ENCODE measurements around the gene STMN3.

The STMN3 gene

DNA sequence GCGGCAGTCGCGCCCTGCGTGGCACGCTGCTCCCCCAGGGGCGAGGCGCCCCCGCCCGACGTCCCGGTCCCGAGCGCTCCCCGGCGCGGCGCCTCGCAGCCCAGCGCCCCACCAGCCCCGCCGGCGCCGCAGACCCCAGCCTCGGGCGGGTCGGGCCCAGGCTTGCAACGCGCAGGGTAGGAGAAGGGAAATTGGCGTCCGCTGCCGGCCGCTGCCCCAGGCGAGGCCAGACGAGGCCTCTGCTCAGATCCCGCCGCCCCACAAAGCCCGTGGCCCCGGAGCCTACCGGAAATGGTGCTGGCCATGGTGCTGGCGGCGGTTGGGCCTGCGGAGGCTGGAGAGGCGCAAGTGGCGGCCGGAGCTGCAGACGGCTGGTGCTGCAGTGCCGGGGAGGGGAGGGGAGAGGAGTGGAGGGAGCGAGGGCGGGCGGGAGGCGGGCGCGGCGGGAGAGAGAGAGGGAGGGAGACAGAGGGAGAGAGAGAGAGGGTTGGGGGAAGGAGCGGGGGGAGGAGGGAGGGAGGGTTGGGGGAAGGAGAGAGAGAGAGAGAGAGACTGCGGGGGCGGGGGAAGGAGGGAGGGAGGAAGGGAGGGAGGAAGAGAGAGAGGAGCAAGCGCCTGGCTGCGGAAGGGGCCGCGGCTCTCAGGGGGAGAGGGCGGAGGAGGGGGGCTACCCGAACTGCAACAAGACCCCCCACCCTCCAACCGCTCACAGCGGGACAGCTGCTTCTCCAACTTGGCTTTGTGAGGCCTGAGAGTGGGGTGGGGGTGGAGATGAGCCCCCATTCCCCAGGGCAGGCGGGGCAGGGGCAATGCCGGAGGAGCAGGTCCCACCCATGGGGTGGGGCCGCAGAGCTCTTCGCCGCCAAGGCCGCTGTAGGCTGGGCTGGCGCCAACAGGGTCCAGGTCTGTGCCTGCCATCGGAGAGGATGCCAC lies at the start of gene STMN3:
Gene STMN3 (minus strand): TSS at position 384 of the 933 bp plus-strand sequence. CDS start 79 bp downstream, at position 305.
- in situ Hi-C loops (cut with MboI; ENCODE audit: low sequenced_read_pairs) = no loop called here

DNA sequence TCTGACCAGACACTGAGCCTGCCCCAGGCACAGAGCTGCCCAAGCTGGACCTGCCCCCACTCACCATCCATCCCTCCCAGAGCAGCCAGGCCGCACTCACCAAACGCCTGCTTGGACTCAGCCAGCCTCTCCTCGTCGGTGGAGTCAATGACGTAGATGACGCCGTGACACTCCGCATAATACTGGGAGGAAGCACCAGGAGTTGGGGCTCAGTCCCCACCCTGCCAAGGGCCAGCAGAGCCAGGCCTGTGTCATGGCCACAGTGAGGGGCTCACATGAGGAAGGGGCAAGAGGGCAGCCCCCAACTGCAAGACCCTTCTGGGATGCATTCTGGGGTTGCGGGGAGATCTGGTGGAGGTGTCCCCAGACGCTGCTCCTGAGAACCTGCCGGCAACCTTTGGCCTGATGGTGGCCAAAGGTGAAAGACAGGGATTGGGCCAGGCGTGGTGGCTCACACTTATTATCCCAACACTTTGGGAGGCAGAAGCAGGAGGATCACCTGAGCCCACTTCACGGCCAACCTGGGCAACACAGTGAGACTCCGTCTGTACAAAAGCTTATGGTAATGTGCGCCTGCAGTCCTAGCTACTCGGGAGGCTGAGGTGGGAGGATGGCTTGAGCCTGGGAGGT lies 48.9 kb upstream of the STMN3 start:
- in situ Hi-C loops (cut with MboI; ENCODE audit: low sequenced_read_pairs) = no loop called here

DNA sequence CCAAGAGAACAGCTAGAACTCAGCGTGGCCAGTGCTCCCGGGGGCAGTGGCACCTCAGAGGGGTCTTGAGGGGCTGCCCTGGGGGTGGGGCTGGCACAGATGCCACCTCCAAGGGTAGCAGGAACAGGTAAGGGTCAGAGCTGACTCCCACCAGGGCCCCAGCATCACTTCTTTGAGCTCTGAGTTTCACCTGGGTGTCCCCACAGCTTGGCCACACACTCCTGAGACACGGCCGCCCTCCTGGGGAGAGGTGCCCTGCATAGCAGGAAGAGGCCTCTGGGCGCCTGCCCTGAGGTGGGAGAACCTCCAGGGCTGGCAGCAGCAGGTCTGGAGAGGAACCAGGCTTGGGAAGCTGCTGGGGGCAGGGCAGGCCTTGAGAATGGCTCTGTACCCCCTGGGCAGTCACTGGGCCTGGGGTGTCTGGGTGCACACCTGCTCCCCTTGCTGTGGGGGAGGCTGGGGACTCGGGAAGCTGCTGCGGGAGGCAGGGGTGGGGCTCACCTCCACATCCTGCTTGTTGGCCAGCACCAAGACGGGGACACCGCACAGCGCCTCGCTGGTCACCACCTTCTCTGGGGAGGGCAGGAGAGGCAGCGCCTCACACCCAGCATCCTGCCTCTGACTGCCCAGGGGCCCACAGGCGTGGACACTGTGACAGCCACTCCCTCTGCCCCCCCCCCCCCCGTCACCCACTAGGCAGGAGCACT lies 48.3 kb upstream of the STMN3 start:
- in situ Hi-C loops (cut with MboI; ENCODE audit: low sequenced_read_pairs) = no loop called here

DNA sequence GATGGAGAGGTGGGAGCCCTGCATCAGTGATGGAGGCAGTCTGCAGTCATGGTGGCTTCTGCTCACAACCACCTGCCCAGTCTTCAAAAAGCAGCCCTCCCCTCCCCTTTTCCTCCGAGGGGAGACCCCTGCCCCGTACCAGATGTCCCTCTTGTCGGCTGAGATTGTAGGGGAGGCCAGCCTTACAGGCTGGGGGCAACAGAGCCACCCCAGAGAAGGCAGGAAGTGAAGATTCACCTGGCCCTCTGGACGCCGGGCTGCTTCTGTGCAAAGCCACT lies 47.8 kb upstream of the STMN3 start:
- in situ Hi-C loops (cut with MboI; ENCODE audit: low sequenced_read_pairs) = no loop called here

DNA sequence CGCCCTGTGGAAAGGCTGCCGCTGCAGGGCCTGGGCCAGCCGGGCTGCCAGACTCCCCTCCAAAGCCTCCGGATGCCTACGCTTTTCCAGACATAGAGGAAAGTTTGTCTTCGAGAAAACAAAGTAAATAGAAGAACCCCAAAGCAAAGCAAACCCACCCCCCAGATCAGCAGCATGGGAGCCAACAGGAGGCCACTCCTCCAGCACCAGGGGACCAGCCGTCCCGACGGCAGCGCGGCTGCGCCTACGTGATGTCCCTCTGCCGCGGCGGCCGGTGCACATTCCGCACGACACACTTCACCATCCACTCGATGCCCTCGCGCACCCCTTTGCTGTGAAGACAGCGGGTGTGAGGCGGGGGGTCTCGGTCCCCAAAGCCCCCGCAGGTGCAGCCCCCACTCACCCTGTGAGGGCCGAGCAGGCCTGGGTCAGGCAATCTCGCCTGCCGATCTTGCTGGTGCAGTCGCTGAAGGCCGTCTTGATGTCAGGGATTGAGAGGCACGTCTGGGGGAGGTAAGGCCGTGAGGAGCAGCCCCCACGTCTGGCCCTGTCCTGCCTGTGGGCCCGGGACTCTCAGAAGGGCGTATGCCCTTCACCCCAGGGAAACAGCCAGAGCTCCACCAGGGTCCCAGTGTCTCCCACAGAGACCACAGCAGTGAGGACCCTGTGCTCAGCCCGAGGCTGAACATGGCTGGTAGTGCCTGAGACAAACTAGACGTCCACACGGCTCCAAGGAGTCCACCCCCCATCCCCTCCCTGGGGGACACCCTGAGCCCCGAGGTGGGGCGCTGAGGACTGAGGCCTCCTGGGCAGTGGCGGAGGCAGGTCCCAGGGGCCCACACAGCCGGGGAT lies 47.2 kb upstream of the STMN3 start:
- in situ Hi-C loops (cut with MboI; ENCODE audit: low sequenced_read_pairs) = no loop called here

DNA sequence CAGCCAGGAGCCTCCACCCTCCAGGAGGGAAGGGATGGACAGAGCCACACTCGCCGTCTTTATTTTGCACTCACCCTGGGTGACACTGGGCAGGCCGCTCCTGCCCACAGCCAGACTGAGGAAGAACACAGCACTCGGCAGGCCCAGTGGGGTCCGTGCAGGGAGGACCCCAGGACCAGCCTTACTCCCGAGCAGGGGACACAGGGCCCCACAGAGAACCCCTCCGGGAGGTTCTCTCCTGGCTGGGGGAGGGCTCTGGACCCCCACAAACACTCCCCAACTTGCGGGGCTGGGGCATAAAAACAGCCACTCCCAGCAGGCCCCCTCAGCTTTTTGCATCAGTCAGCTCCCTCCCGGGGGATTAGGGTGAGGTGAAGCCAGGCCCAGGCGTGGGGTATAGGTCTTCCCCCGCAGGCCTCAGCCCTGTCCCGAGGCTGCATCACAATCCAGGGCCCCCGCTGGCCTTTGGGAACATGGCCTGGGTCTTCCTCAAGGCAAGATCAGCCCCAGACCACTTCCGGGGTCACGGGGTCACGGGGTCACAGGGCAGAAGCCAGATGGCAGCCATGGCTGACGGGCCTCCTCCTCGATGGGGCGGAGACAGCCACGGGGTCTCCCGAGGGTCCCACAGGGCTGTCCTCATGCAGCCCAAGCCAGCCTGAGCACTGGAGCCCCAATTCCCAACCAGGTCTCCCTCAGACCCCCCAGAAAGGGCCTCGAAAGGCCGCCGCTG lies 46.4 kb upstream of the STMN3 start:
- in situ Hi-C loops (cut with MboI; ENCODE audit: low sequenced_read_pairs) = no loop called here

DNA sequence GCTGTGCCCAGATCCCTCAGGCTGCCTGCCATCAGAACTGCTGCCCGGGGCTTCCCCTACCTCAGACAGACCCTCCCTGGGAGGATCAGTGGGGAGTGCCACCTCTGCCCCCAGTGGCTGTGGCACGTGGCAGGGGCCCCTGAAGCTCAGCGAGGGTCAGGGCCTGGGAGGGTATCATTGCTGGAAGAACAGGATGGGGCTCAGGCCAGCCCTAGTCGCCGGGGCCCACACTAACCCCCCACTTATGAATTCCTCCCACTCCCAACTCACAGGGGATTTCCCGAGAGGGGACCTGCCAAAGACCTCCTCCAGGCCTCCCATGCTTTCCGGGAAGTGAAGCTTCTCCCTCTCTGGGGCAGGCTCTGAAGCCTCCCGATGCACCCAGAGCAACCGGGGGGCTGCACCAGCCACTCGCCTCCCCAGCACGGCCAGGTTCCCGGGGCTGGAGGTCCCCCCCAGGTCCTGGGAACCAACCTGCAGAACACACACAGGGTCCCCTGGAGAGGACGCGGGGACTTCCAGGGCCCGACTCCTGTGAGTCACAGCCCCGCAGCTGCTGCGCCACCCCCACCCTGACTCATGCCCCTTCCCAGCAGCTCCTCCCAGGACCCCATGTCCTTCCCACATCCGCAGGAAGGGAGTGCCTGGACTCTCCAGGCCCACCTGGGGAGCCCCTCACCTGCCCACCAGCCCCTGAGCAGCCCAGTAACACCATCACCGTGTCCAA lies 45.7 kb upstream of the STMN3 start:
- in situ Hi-C loops (cut with MboI; ENCODE audit: low sequenced_read_pairs) = no loop called here

DNA sequence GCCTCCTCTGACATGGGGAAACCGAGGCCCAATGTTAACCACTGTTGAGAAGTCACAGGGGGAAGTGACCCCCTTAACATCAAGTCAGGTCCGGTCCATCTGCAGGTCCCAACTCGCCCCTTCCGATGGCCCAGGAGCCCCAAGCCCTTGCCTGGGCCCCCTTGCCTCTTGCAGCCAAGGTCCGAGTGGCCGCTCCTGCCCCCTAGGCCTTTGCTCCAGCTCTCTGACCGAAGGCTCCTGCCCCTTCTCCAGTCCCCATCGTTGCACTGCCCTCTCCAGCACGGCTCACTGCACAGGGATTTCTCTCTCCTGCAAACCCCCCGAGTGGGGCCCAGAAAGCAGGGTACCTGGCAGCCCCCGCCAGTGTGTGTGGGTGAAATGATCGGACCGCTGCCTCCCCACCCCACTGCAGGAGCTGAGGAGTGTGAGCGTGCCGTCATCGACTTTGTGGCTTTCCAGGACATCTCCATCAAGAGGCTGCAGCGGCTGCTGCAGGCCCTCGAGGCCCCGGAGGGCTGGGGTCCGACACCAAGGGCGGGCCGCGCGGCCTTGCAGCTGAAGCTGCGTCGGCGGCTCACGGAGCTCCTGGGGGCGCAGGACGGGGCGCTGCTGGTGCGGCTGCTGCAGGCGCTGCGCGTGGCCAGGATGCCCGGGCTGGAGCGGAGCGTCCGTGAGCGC lies 44.8 kb upstream of the STMN3 start:
- in situ Hi-C loops (cut with MboI; ENCODE audit: low sequenced_read_pairs) = no loop called here

DNA sequence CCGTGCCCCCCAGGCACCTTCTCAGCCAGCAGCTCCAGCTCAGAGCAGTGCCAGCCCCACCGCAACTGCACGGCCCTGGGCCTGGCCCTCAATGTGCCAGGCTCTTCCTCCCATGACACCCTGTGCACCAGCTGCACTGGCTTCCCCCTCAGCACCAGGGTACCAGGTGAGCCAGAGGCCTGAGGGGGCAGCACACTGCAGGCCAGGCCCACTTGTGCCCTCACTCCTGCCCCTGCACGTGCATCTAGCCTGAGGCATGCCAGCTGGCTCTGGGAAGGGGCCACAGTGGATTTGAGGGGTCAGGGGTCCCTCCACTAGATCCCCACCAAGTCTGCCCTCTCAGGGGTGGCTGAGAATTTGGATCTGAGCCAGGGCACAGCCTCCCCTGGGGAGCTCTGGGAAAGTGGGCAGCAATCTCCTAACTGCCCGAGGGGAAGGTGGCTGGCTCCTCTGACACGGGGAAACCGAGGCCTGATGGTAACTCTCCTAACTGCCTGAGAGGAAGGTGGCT lies 44.2 kb upstream of the STMN3 start:
- in situ Hi-C loops (cut with MboI; ENCODE audit: low sequenced_read_pairs) = no loop called here

DNA sequence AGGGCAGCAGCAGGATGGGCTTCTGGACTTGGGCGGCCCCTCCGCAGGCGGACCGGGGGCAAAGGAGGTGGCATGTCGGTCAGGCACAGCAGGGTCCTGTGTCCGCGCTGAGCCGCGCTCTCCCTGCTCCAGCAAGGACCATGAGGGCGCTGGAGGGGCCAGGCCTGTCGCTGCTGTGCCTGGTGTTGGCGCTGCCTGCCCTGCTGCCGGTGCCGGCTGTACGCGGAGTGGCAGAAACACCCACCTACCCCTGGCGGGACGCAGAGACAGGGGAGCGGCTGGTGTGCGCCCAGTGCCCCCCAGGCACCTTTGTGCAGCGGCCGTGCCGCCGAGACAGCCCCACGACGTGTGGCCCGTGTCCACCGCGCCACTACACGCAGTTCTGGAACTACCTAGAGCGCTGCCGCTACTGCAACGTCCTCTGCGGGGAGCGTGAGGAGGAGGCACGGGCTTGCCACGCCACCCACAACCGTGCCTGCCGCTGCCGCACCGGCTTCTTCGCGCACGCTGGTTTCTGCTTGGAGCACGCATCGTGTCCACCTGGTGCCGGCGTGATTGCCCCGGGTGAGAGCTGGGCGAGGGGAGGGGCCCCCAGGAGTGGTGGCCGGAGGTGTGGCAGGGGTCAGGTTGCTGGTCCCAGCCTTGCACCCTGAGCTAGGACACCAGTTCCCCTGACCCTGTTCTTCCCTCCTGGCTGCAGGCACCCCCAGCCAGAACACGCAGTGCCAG lies 43.6 kb upstream of the STMN3 start, which contains the start of gene TNFRSF6B:
Gene TNFRSF6B (plus strand): TSS at position 25 of the 729 bp plus-strand sequence. CDS start 116 bp downstream, at position 141.
- in situ Hi-C loops (cut with MboI; ENCODE audit: low sequenced_read_pairs) = no loop called here

DNA sequence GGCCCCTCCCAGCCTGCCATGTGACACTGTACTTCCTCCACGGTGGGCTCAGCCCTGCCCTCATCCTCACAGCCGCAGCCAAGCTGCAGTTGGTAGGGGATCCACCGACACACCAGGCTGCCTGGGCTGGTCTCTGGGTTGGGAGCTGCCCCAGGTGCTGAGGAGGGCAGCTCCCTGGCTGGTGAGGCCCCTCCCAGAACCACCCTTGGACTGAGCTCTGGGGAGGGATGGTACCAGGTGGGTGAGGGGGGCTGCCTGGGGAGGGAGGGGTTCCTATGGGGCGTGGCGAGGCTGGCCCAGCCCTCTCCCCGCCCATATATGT lies 43.0 kb upstream of the STMN3 start:
- in situ Hi-C loops (cut with MboI; ENCODE audit: low sequenced_read_pairs) = no loop called here

DNA sequence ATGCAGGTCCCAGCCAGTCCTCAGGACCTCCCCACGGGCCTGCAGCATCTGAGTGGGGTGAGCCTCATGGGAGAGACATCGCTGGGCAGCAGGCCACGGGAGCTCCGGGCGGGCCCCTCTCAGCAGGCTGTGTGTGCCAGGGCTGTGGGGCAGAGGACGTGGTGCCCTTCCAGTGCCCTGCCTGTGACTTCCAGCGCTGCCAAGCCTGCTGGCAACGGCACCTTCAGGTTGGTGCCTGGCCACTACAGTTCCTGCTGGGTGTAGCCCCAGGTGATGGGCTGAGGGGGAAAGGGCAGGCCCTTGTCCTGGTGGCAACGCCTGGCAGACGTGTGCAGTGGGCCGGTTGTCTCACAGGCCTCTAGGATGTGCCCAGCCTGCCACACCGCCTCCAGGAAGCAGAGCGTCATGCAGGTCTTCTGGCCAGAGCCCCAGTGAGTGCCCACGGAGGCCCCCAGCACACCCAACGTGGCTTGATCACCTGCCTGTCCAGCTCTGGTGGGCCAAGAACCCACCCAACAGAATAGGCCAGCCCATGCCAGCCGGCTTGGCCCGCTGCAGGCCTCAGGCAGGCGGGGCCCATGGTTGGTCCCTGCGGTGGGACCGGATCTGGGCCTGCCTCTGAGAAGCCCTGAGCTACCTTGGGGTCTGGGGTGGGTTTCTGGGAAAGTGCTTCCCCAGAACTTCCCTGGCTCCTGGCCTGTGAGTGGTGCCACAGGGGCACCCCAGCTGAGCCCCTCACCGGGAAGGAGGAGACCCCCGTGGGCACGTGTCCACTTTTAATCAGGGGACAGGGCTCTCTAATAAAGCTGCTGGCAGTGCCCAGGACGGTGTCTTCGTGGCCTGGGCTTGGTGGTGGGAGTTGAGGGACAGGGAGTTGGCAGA lies 42.4 kb upstream of the STMN3 start:
- in situ Hi-C loops (cut with MboI; ENCODE audit: low sequenced_read_pairs) = no loop called here

DNA sequence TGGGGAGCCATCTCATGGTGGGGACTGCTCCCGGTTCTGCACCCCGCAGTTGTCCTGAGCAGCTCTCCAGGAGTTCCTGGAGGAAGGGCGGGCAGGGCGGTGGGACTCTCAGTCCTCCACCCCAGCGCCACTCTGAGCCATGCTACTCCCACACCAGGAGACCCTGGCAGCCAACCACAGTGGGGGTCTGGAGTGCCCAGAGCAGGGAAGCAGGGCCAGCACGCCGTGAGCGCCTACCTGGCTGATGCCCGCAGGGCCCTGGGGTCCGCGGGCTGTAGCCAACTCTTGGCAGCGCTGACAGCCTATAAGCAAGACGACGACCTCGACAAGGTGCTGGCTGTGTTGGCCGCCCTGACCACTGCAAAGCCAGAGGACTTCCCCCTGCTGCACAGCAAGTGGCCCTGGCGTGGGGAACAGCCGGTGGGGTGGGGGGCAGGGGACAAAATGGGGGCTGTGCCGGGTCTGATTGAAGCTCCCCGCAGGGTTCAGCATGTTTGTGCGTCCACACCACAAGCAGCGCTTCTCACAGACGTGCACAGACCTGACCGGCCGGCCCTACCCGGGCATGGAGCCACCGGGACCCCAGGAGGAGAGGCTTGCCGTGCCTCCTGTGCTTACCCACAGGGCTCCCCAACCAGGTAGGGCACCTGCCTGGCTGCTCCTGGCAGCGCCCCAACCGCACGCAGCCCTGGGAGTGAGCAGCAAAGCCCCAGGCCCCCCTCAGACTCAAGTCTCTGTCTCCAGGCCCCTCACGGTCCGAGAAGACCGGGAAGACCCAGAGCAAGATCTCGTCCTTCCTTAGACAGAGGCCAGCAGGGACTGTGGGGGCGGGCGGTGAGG lies 41.6 kb upstream of the STMN3 start:
- in situ Hi-C loops (cut with MboI; ENCODE audit: low sequenced_read_pairs) = no loop called here

DNA sequence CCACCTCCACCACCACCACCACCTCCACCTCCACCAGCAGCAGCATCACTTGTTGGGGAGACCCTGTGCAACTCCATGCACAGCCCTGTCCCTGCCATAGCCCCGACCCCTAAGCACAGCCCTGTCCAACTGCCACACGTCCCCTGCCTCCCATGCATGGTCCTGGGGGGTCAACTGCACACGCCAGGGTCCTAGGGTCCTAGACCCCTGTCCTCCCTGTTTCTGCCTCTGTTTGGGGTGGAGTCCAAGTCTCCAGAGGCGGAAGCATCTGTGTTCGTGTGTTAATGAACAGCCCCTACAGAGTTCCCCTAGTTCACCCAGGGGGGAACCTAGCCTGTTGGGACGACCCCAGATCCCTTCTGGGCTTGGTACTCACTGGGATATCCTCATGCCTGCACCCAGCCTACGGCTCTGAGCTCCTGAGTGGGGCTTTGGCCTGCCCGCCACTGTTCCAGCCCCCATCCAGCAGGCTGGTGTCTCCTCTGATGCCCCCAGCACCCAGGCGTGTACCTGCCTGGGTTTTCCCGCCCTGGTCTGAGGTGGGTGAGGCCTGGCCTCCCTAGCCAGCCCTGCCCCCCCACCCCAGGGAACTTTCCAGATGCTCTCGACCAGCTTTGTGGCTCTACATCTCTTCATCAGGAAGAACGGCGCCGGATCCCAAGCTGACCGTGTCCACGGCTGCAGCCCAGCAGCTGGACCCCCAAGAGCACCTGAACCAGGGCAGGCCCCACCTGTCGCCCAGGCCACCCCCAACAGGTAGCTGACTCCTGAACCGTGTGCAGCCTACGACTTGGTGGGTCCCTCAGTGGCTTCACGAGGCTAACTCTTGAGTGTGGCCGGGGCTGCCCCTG lies 40.7 kb upstream of the STMN3 start:
- in situ Hi-C loops (cut with MboI; ENCODE audit: low sequenced_read_pairs) = no loop called here

DNA sequence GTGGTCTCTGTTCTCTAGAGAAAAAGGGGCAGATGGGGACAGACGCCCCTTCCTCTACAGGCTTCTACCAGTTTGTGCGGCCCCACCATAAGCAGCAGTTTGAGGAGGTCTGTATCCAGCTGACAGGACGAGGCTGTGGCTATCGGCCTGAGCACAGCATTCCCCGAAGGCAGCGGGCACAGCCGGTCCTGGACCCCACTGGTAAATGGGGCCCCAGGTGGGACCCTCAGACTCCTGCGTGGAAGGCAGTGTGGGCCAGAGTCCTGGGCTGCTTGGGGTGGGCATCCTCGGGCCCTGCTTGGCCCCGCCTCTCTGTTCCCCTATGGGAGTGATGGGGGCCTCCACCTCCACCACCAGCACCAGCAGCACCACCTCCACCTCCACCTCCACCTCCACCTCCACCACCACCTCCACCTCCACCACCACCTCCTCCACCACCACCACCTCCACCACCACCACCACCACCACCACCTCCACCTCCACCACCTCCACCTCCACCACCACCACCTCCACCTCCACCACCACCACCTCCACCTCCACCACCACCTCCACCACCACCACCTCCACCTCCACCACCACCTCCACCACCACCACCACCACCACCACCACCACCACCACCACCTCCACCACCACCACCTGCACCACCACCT lies 40.0 kb upstream of the STMN3 start:
- in situ Hi-C loops (cut with MboI; ENCODE audit: low sequenced_read_pairs) = no loop called here

Data from hTERT RPE-1 (cell line).